Glutamatergic neuron (in vitro differentiated cells): ENCODE measurements around the gene RND3. TPM values are rescaled to one million over a fixed set of nuclear protein-coding genes. Genes with fewer than 3 reads are reported as not detected.

ENCODE experiments used
- DNase-seq: peaks from one replicate; pipeline ENCODE4 v3.0.0; 2022
- H3K27ac Mint-ChIP-seq: one replicate; pipeline ENCODE4 v1.8.0; 2020; ENCODE audit warnings: mild to moderate bottlenecking, mixed read lengths, inconsistent platforms; ENCODE audit not compliant: unreplicated experiment
- H3K27me3 Mint-ChIP-seq: one replicate; pipeline ENCODE4 v1.8.0; 2020; ENCODE audit warnings: mild to moderate bottlenecking, moderate library complexity, mixed read lengths, inconsistent platforms; ENCODE audit not compliant: unreplicated experiment
- H3K36me3 Mint-ChIP-seq: one replicate; pipeline ENCODE4 v1.8.0; 2020; ENCODE audit warnings: mild to moderate bottlenecking, mixed read lengths, inconsistent platforms; ENCODE audit not compliant: unreplicated experiment
- H3K4me1 Mint-ChIP-seq: one replicate; pipeline ENCODE4 v1.8.0; 2020; ENCODE audit warnings: mild to moderate bottlenecking, low read depth, mixed read lengths, inconsistent platforms; ENCODE audit not compliant: unreplicated experiment
- H3K4me3 Mint-ChIP-seq: one replicate; pipeline ENCODE4 v1.8.0; 2020; ENCODE audit warnings: mild to moderate bottlenecking, mixed read lengths, inconsistent platforms; ENCODE audit not compliant: unreplicated experiment
- H3K9me3 Mint-ChIP-seq: one replicate; pipeline ENCODE4 v1.8.0; 2020; ENCODE audit warnings: mild to moderate bottlenecking, moderate library complexity, mixed read lengths, inconsistent platforms; ENCODE audit not compliant: unreplicated experiment
- total RNA-seq: library from RNA; stranded (reverse); fragmentation: NEBNext Ultra II Directional; extraction: Animal tissue kit (Norgen Biotek cat#: 25700); gene quantifications from one replicate; pipeline ENCODE4 v1.2.1, GENCODE V29; 2021; ENCODE audit not compliant: unreplicated experiment
- TF ChIP-seq, protein P1 (sequence below): fragments of 200-600 bp; sonication (generic); IDR thresholded peaks from one replicate; pipeline ENCODE4 v1.5.0; 2021; ENCODE audit not compliant: partially characterized antibody, unreplicated experiment

Gene RND3
- total RNA-seq, 1 donor from 2014 or later: 49.0 TPM

DNA sequence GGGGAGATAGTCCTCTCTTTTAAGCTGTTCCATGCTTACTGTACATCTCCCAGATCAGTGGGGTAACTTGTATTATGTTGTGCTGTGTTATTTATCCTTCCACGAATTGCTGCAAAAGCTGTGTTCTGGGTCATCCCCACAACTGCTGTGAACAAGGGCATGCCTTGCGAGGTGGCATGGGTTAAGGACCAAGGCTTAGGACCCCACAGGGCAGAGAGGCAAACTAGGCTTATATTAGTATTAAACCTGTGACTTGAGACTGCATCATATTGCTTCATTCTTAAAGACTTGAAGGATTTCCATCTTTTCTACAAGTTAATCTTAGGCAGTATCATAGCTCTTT is 19.9 kb downstream of the RND3 start:
- no peak for DNase-seq
- Mint-ChIP-seq H3K27ac (no peak overlapping the region), H3K4me1 (no peaks in the 10 kb centered on the region), H3K36me3 (peaks cover 6% of the 10 kb centered on the region), H3K9me3 (no peaks in the 10 kb centered on the region), H3K4me3 (no peak overlapping the region), H3K27me3 (peaks cover 1% of the 10 kb centered on the region)
- TF ChIP-seq, protein P1, sequence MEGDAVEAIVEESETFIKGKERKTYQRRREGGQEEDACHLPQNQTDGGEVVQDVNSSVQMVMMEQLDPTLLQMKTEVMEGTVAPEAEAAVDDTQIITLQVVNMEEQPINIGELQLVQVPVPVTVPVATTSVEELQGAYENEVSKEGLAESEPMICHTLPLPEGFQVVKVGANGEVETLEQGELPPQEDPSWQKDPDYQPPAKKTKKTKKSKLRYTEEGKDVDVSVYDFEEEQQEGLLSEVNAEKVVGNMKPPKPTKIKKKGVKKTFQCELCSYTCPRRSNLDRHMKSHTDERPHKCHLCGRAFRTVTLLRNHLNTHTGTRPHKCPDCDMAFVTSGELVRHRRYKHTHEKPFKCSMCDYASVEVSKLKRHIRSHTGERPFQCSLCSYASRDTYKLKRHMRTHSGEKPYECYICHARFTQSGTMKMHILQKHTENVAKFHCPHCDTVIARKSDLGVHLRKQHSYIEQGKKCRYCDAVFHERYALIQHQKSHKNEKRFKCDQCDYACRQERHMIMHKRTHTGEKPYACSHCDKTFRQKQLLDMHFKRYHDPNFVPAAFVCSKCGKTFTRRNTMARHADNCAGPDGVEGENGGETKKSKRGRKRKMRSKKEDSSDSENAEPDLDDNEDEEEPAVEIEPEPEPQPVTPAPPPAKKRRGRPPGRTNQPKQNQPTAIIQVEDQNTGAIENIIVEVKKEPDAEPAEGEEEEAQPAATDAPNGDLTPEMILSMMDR: no peak

DNA sequence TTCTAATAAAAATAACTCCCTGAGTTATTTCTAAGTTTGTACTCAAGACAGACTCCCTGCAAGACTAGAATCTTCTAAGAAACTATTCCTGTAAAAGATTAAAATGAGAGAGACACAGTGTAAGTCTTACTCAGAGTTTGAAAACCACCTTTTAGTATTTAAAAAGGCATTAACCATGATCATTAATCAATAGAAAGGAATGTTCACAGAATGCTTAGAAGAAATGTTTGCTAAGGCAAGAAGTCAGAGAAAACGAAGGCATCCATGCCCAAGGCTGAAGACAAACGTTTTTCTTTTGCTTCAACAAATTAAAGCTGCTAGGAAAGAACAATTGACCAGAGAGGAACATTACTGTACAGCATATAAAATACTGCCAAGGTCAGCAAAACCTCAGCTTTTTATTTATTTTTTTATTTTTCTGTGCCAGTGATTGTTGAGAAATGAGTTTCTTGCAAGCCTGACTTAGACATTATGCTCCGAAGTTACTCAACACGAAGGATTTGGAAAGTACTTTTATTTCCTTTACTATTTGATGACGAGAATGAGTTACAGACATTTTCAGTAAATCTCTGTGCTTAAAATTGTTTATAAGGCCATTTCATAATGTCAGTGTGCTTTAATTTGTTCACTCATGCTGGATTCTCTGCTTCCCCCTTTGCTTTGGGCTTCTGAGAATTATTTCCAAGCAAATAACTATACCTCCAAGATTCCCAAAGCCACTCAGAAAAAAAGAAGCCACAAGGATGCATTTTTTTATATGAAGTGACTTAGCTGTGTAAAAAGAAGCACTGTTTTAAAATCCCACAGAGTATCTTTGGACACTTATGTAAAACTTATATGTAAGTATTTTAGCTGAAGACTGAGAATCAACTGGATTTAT is 20.5 kb downstream of the RND3 start:
- Mint-ChIP-seq H3K4me3 (no peak overlapping the region), H3K4me1 (no peaks in the 10 kb centered on the region), H3K9me3 (no peaks in the 10 kb centered on the region), H3K27me3 (peaks cover 1% of the 10 kb centered on the region), H3K36me3 (peaks cover 6% of the 10 kb centered on the region), H3K27ac (no peak overlapping the region)
- TF ChIP-seq, protein P1: no peak
- no peak for DNase-seq

DNA sequence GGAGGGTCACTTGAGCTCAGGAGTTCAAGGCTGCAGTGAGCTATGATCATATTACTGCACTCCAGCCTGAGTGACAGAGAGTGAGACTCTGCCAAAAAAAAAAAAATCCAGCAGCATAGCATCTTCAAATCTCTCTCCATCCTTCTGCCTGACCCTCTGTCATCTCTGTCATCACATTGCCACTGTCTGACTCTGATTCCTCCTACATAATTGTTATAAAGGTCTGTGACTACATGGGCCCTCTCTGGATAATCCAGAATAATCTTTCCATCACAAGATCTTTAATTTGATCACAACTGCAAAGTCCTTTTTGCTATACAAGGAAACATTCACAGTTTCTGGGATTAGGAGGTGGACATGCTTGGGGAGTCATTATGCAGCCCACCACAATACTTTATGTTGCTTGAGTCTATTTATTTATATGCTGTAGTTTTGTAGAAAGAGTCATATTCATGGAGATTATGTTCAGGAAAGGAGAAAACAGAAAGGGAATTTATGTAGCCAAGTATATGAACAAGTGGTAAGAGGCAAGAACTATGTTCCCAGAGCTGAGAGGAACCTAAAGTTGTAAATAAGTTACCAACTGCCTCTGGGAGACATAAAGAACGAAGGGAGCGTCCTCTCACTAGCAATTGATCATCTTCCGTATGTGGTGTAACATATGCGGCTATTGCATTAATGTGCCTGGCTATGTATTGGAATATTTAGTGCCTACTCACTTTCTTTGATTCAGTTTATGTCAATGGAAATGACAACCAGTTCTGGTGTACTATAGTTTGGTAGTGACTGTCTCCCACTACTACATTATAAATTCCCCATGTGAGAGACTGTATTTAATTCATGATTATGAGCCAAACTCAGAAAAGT is 21.5 kb downstream of the RND3 start:
- no peaks in the 10 kb centered on the region for H3K4me1 Mint-ChIP-seq
- peaks cover 1% of the 10 kb centered on the region for H3K27me3 Mint-ChIP-seq
- no peak for DNase-seq
- H3K27ac Mint-ChIP-seq: no peak overlapping the region
- no peaks in the 10 kb centered on the region for H3K9me3 Mint-ChIP-seq
- no peak overlapping the region for H3K4me3 Mint-ChIP-seq
- peaks cover 6% of the 10 kb centered on the region for H3K36me3 Mint-ChIP-seq
- TF ChIP-seq, protein P1: no peak

DNA sequence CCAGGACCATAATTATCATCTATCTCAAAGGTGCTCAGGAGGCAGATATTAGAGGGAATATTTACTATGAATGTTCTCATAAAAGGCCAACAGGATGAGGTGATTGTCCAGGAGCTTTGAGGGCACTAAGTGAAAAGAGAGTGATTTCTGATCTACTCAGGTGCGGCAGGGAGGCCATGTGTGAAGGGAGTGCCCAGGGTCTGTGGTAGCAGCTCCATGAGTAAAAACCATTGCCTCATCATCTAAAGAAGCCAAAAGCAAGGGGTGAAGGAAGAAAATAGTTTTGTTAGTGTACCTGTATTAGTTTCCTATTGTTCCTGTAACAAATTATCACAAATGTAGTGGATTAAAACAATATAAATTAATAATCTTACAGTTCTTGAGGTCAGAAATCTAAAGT is 22.5 kb downstream of the RND3 start:
- H3K9me3 Mint-ChIP-seq: no peaks in the 10 kb centered on the region
- peaks cover 1% of the 10 kb centered on the region for H3K27me3 Mint-ChIP-seq
- TF ChIP-seq, protein P1: no peak
- no peak overlapping the region for H3K27ac Mint-ChIP-seq
- DNase-seq: no peak
- no peaks in the 10 kb centered on the region for H3K4me1 Mint-ChIP-seq
- H3K36me3 Mint-ChIP-seq: peaks cover 3% of the 10 kb centered on the region
- no peak overlapping the region for H3K4me3 Mint-ChIP-seq
